ENCODE results near the gene OTOGL.

DNA sequence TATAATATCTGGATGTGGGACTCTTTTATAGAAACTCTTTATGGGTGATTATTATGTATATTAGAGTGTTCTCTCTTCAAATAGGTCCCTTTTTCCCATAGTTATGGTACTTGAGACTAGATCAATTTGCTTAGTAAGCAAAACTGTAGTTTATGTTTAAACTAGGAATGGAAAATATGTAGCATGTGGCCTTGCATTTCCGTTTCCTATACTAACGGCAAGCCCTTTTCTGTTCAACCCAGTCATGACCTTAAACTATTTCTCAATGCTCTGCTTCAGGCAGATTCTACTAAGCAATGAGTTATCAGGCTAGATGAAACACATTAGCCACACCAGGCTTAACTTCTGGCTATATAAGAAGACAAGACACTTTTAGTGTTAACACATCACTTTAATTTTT, 84.6 kb downstream of the OTOGL start:
- TF ChIP-seq, protein P1, sequence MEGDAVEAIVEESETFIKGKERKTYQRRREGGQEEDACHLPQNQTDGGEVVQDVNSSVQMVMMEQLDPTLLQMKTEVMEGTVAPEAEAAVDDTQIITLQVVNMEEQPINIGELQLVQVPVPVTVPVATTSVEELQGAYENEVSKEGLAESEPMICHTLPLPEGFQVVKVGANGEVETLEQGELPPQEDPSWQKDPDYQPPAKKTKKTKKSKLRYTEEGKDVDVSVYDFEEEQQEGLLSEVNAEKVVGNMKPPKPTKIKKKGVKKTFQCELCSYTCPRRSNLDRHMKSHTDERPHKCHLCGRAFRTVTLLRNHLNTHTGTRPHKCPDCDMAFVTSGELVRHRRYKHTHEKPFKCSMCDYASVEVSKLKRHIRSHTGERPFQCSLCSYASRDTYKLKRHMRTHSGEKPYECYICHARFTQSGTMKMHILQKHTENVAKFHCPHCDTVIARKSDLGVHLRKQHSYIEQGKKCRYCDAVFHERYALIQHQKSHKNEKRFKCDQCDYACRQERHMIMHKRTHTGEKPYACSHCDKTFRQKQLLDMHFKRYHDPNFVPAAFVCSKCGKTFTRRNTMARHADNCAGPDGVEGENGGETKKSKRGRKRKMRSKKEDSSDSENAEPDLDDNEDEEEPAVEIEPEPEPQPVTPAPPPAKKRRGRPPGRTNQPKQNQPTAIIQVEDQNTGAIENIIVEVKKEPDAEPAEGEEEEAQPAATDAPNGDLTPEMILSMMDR (IDR thresholded peaks at IDR 0.05 in 8 of 11, conservative IDR thresholded peaks at IDR 0.05 in 3 of 11) = no peak
- TF ChIP-seq POLR2A (IDR thresholded peaks at IDR 0.05) = no peak
